Loucy (cell line): ENCODE measurements around the gene TMEM208.
A peak's percentile ranks its signal among the peaks of the same experiment; 100 is the strongest.

ENCODE experiments used
- H2AFZ ChIP-seq: fragments of 200-600 bp; sonication (generic); 2 replicates; pipeline ENCODE4 v1.6.0; 2016; ENCODE audit warnings: antibody characterized with exemption, mild to moderate bottlenecking, low read length, moderate library complexity
- H3F3A ChIP-seq: fragments of 200-600 bp; 2 replicates; pipeline ENCODE4 v1.6.0; 2016; ENCODE audit warnings: antibody characterized with exemption, low read depth, mild to moderate bottlenecking
- H3K27me3 ChIP-seq: fragments of 200-600 bp; sonication (generic); 2 replicates; pipeline ENCODE4 v1.6.1; 2014; ENCODE audit warnings: low read length, mild to moderate bottlenecking; ENCODE audit not compliant: insufficient read depth, poor library complexity, severe bottlenecking
- H3K36me3 ChIP-seq: fragments of 200-600 bp; sonication (generic); 2 replicates; pipeline ENCODE4 v1.6.1; 2016; ENCODE audit warnings: low read length; ENCODE audit not compliant: insufficient read depth
- H3K4me1 ChIP-seq: fragments of 200-600 bp; sonication (generic); 2 replicates; pipeline ENCODE4 v1.5.1; 2014; ENCODE audit warnings: low read length, mild to moderate bottlenecking; ENCODE audit not compliant: insufficient read depth, poor library complexity, severe bottlenecking
- H3K4me2 ChIP-seq: fragments of 200-600 bp; sonication (generic); 2 replicates; pipeline ENCODE4 v1.6.0; 2014; ENCODE audit warnings: antibody characterized with exemption, low read length, low read depth, mild to moderate bottlenecking; ENCODE audit not compliant: poor library complexity, severe bottlenecking
- H3K4me3 ChIP-seq: fragments of 200-600 bp; sonication (generic); 2 replicates; pipeline ENCODE4 v1.5.1; 2014; ENCODE audit warnings: low read length, mild to moderate bottlenecking, mixed read lengths; ENCODE audit not compliant: poor library complexity, severe bottlenecking
- H3K79me2 ChIP-seq: fragments of 200-600 bp; sonication (generic); 2 replicates; pipeline ENCODE4 v1.6.1; 2014; ENCODE audit warnings: low read length; ENCODE audit not compliant: insufficient read depth
- H3K9ac ChIP-seq: fragments of 200-600 bp; sonication (generic); 2 replicates; pipeline ENCODE4 v1.6.0; 2014; ENCODE audit warnings: mild to moderate bottlenecking, low read depth, low read length, moderate library complexity; ENCODE audit not compliant: poor library complexity, severe bottlenecking
- H3K9me2 ChIP-seq: fragments of 200-600 bp; sonication (generic); replicated peaks from 2 replicates; pipeline ENCODE4 v1.6.1; 2016; ENCODE audit warnings: low read depth, low read length, mixed read lengths
- H3K9me3 ChIP-seq: fragments of 200-600 bp; sonication (generic); 2 replicates; pipeline ENCODE4 v1.6.1; 2014; ENCODE audit warnings: mild to moderate bottlenecking, antibody characterized with exemption, low read length, low read depth; ENCODE audit not compliant: insufficient read depth
- H4K20me1 ChIP-seq: fragments of 200-600 bp; sonication (generic); 2 replicates; pipeline ENCODE4 v1.6.0; 2014; ENCODE audit warnings: antibody characterized with exemption, low read length, mild to moderate bottlenecking; ENCODE audit not compliant: insufficient read depth, poor library complexity, severe bottlenecking
- CTCF ChIP-seq: fragments of 200-600 bp; sonication (generic); conservative IDR thresholded peaks from 2 replicates; pipeline ENCODE4 v1.5.1; 2014; ENCODE audit warnings: mild to moderate bottlenecking, antibody characterized with exemption, low read length
- EZH2phosphoT487 ChIP-seq: fragments of 200-600 bp; IDR thresholded peaks from 2 replicates; pipeline ENCODE4 v1.6.1; 2018; ENCODE audit warnings: antibody characterized with exemption, mild to moderate bottlenecking, moderate library complexity, borderline replicate concordance

The TMEM208 gene

DNA sequence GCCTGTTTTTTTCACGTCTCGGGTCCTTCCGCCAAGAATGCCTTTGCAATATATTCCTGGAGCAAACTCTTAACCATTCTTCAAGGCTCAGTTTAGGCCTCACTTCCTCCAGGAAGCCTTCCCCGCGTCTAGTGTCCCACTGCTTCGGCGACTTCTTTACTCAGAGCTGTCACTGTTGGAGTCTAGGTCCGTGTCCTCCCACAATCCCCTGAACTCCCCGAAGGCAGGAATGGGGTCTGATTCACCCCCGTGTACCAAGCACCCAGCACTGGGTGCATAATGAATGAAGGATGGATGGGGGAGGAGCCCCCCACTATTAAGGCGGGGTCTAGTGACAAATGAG, 43.7 kb upstream of the TMEM208 start:
- peak overlapping the region; percentile 96 for H3K4me2 ChIP-seq
- H4K20me1 ChIP-seq = peaks cover 20% of the 10 kb centered on the region
- peak overlapping the region; percentile 98 for H2AFZ ChIP-seq
- no peaks in the 10 kb centered on the region for H3K9me2 ChIP-seq
- H3F3A ChIP-seq = no peaks in the 10 kb centered on the region
- peaks cover 25% of the 10 kb centered on the region for H3K79me2 ChIP-seq
- H3K4me1 ChIP-seq = peaks cover 18% of the 10 kb centered on the region
- peak overlapping the region; percentile 90 for H3K4me3 ChIP-seq
- H3K36me3 ChIP-seq = no peaks in the 10 kb centered on the region
- TF ChIP-seq CTCF = no peak
- no peak for TF ChIP-seq EZH2phosphoT487
- H3K9me3 ChIP-seq = no peaks in the 10 kb centered on the region
- H3K9ac ChIP-seq = peak overlapping the region; percentile 74
- H3K27me3 ChIP-seq = no peaks in the 10 kb centered on the region

- peak within 1 kb of the TSS; percentile 98 for H2AFZ ChIP-seq
- TF ChIP-seq EZH2phosphoT487 = no peak
- TF ChIP-seq CTCF = no peak
Measured at GRCh38 chr16:67183627-67184452, 43.1 kb upstream of the TMEM208 start, which contains the start of gene MATCAP1. MATCAP1 (minus strand) TSS chr16:67183963; CDS start chr16:67180610, 3,353 bp downstream.

GRCh38 chr16:67184453-67184994, 42.4 kb upstream of the TMEM208 start:
- Histone ChIP-seq H4K20me1 (peaks cover 20% of the 10 kb centered on the region), H3K4me1 (peaks cover 16% of the 10 kb centered on the region), H3K4me3 (peak overlapping the region; percentile 90), H2AFZ (peak overlapping the region; percentile 98; the same call in 1 of the 2 replicates), H3K9me2 (no peaks in the 10 kb centered on the region), H3K4me2 (peak overlapping the region; percentile 81), H3K9me3 (no peaks in the 10 kb centered on the region), H3K9ac (no peak overlapping the region), H3K36me3 (no peaks in the 10 kb centered on the region), H3K79me2 (peaks cover 25% of the 10 kb centered on the region), H3K27me3 (no peaks in the 10 kb centered on the region), H3F3A (no peaks in the 10 kb centered on the region)
- TF ChIP-seq EZH2phosphoT487 (no peak), CTCF (no peak)

More at GRCh38 chr16:67183627-67184452, 43.1 kb upstream of the TMEM208 start, which contains the start of gene MATCAP1:
- peaks cover 25% of the 10 kb centered on the region for H3K79me2 ChIP-seq
- no peaks in the 10 kb centered on the region for H3K9me3 ChIP-seq
- no peaks in the 10 kb centered on the region for H3K27me3 ChIP-seq
- peaks cover 17% of the 10 kb centered on the region for H3K4me1 ChIP-seq
- H3K9ac ChIP-seq = peak within 1 kb of the TSS; percentile 74
- peak within 1 kb of the TSS; percentile 90 for H3K4me3 ChIP-seq
- H4K20me1 ChIP-seq = peaks cover 20% of the 10 kb centered on the region
- H3K9me2 ChIP-seq = no peaks in the 10 kb centered on the region
- H3K4me2 ChIP-seq = peak within 1 kb of the TSS; percentile 96
- no peaks in the 10 kb centered on the region for H3F3A ChIP-seq
- no peaks in the 10 kb centered on the region for H3K36me3 ChIP-seq
